ENCODE measurements around the gene AGBL4. TPM values are rescaled to one million over a fixed set of nuclear protein-coding genes. Genes with fewer than 3 reads are reported as not detected.

The AGBL4 gene
- total RNA-seq, 1 donor from 2014 or later, result not detected

DNA sequence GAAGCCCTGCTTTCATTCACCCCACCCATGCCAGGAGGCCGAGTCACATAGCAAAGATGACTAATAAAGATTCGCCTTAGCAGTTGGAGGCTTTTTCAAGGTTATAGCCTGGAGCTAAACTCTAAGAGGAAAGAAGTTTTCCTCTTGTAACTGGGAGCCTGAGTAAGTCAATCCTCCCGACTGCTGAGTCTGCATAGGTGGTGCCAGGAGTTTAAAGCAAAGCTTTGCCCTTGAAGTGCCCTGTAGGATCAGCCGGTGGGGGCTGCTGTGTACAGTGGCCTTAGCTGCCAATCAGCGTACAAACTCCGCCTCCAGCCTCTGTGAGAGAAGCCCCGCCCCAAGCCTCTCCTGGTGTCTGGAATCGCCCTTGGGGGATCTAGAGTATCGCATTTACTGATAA is 1404.2 kb downstream of the AGBL4 start:
- no peak overlapping the region for H3K27ac ChIP-seq
- no peak for ATAC-seq
- intact Hi-C loops (cut with DNase I), result no loop called here
- no peak overlapping the region for H3K4me3 ChIP-seq
- no peak for TF ChIP-seq CTCF (IDR thresholded peaks at IDR 0.05)
- no peaks in the 10 kb centered on the region for H3K36me3 ChIP-seq
- peaks cover 8% of the 10 kb centered on the region for H3K27me3 ChIP-seq
- no peaks in the 10 kb centered on the region for H3K9me3 ChIP-seq
- DNase-seq, result no peak
- H3K4me1 ChIP-seq, result no peaks in the 10 kb centered on the region

GRCh38 chr1:48617252-48617651 is 1406.5 kb downstream of the AGBL4 start:
- Histone ChIP-seq H3K36me3 (no peaks in the 10 kb centered on the region), H3K4me3 (no peak overlapping the region), H3K27ac (no peak overlapping the region), H3K9me3 (no peaks in the 10 kb centered on the region), H3K27me3 (peaks cover 8% of the 10 kb centered on the region), H3K4me1 (no peaks in the 10 kb centered on the region)
- no peak for TF ChIP-seq CTCF (IDR thresholded peaks at IDR 0.05)
- ATAC-seq, result no peak
- no peak for DNase-seq
- intact Hi-C loops (cut with DNase I), result no loop called here

GRCh38 chr1:48616710-48617109 is 1407.0 kb downstream of the AGBL4 start:
- Histone ChIP-seq H3K9me3 (no peaks in the 10 kb centered on the region), H3K36me3 (no peaks in the 10 kb centered on the region), H3K27ac (no peak overlapping the region), H3K4me3 (no peak overlapping the region), H3K27me3 (peaks cover 8% of the 10 kb centered on the region), H3K4me1 (no peaks in the 10 kb centered on the region)
- intact Hi-C loops (cut with DNase I), result no loop called here
- ATAC-seq (no peak), DNase-seq (no peak)
- no peak for TF ChIP-seq CTCF (IDR thresholded peaks at IDR 0.05)

DNA sequence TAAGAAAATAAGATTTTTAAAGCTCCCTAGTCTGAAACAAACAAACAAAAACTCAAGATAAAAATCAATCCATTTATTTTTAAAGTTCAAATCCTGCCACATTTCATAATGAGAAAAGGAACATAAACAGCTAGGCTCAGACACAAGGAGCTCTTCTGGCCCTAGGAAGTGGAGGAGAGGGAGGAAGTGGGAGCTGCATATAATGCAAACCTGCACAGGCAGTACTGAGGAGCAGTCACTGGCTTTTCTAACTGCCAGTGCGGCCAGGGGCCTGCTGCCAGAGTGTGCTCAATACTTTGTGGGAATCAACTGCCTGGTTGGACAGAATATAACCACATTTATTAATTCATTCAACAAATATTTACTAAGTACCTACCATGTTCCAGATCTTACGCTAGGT is 1411.9 kb downstream of the AGBL4 start:
- ATAC-seq, result no peak
- no peaks in the 10 kb centered on the region for H3K4me1 ChIP-seq
- no peaks in the 10 kb centered on the region for H3K36me3 ChIP-seq
- H3K27me3 ChIP-seq, result no peaks in the 10 kb centered on the region
- intact Hi-C loops (cut with DNase I), result no loop called here
- no peak overlapping the region for H3K27ac ChIP-seq
- H3K4me3 ChIP-seq, result no peak overlapping the region
- no peak for TF ChIP-seq CTCF (IDR thresholded peaks at IDR 0.05)
- no peak for DNase-seq
- no peaks in the 10 kb centered on the region for H3K9me3 ChIP-seq

- H3K4me3 ChIP-seq, result no peak overlapping the region
- H3K4me1 ChIP-seq, result no peaks in the 10 kb centered on the region
- H3K9me3 ChIP-seq, result no peaks in the 10 kb centered on the region
- no peaks in the 10 kb centered on the region for H3K36me3 ChIP-seq
- intact Hi-C loops (cut with DNase I), result no loop called here
- peak; percentile 51 for ATAC-seq
- H3K27me3 ChIP-seq, result no peaks in the 10 kb centered on the region
- DNase-seq, result peak; percentile 66
- H3K27ac ChIP-seq, result no peak overlapping the region
- TF ChIP-seq CTCF (IDR thresholded peaks at IDR 0.05), result no peak
These were observed 1412.9 kb downstream of the AGBL4 start for GRCh38 chr1:48610628-48611542.

Measured in upper lobe of right lung (tissue), 1 donor.